Hematopoietic multipotent progenitor cell treated with erythropoietin and hydrocortisone succinate and interleukin-3 and kit ligand, for 8 days (in vitro differentiated cells): ENCODE results near the gene PRSS2.
"Not testable (repeated sequence)": the region's sequence is repeated elsewhere in the genome, so short reads cannot be mapped to it uniquely, and the experiment has no call there.

Experiments used
- DNase-seq: peaks from one replicate; pipeline ENCODE4 v3.0.0-alpha.2; 2015

Gene PRSS2

DNA sequence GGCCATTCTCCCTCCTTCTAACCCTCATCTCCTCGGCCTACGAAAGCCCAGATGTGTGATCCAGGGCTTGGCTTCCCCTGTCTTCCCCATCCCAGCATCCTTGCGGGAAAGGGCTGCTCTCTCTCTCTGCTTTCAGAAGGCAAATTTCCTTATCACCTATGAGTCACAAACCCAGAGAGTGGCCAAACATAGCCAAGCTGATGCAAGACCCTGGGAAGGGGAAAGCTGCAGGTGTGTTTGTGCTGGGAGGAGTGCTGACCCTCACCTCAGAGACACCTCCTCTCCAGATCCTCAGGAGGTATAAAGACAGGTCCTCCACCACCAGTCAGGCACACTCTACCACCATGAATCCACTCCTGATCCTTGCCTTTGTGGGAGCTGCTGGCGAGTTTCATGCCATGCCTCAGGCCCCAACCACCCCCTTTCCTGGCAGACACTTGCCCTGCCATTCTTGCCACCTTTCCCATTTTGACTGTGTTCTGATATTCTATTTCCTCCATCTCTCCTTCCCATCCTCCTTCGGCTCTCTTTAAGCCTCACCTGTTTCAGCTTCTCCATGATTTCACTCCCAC lies 10.6 kb upstream of the PRSS2 start:
- no peak for DNase-seq

DNA sequence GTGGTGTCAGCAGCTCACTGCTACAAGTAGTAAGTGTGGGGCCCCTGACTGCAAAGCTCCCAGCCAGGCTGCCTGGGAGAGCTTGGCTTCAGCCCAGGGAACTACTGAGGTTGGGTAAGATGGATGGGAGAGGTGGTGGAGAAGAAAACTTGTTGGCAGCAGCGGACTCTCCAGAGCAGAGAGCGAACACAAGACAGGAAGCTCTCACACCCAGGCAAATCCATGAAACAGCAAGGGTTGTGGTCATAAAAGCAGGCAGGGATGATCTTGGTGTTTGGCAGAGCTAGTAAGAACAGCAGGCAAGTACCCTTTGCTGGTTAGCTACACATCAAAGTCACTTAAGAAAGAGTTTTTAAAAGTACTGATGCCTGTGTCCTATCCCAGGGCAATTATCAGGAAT lies 9.2 kb upstream of the PRSS2 start:
- not testable (repeated sequence) for DNase-seq

DNA sequence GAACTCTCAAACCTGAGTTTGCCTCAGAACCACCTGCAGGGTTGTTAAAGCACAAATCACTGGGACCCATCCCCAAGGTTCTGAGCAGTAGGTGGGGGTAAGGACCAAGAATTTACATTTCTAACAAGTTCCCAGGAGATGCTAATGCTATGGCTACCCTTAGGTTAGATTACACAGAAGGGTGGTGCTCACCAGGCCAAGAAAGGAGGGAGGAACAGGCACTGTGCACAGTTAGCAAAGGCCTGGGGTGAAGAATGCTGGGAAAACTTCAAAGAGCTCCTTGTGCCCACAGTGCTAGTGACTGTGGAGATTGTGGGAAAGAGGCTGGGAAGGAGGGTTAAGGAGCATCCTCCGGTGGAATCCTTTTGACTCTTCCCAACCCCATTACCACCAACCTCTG lies 8.7 kb upstream of the PRSS2 start:
- DNase-seq = no peak

DNA sequence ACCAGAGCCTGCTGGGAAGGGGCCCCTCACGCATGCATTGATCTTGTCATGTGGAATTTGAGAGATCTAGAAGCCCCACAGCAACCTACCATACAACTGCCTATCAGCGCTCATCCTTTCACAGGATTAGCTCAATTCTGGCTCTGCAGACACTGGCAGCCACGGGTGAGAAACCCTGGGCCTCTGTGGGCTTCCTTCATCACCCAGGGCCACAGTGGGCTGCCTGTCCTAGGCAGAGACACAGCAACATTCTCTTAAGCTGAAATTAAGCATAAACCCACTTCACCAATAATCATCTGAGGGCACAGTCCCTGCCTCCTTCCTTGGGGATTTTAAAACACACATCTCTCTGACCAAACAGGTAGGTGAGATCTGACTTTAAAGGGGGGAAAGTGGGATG lies 3.3 kb upstream of the PRSS2 start:
- no peak for DNase-seq

DNA sequence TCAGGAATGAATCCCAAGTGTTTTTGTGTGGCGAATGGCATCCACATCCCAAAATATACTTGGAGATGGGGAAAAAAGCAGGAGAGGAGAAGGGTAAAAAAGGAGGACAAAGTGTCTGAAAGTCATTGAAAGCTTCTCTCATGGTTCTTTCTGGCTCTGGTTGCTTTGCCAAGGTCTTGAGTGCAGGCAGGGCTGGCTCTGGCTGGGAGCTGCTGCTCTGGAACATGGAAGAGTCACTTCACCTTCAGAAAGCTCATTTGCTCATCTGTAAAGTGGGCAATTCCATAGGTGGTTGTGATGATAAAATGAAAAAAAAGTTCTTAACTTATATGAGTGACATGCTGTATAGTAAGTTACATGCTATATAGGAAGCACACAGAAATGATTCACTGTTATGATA lies 2.9 kb upstream of the PRSS2 start:
- DNase-seq = no peak

DNA sequence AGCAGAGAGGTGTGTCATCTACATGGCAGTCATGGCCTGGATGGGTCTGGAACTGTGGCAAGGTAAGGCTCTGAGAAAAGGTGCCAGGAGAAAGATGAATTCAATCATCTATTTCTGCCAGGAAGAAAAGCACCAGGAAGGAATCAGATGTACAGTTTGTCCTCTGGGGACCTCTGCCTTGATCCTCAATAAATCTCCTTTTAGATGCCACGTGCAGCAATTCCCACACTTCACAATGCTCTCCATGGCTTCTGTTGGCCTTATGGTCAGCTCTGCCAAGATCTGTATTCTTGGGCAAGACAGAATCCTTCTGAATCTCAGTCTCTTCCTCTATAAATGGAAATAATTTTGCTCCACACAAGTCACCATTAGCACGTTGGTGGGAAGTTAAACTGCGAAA lies 1.9 kb upstream of the PRSS2 start:
- DNase-seq = not testable (repeated sequence)

DNA sequence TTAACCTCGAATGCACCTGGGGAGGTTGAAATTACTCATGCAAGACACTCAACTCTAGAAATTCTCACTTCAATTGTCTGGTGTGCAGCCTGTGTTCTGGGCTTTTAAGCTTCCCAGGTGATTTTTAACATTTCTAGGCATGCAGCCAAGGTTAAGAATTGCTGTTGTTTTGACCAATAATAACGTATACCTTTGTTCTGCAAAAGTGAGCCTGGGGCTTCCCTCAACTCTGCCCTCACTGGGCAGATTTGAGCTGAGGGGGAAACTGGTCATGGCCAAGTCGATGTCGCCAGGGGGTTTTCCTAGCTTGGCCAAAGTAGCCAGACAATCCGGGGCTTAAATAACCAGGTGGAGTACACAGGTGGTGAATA lies 568 bp downstream of the PRSS2 start:
- no peak for DNase-seq

DNA sequence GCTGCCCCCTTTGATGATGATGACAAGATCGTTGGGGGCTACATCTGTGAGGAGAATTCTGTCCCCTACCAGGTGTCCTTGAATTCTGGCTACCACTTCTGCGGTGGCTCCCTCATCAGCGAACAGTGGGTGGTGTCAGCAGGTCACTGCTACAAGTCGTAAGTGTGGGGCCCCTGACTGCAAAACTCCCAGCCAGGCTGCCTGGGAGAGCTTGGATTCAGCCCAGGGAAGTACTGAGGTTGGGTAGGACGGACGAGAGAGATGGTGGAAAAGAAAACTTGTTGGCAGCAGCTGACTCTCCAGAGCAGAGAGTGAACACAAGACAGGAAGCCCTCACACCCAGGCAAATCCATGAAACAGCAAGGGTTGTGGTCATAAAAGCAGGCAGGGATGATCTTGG lies 1.3 kb downstream of the PRSS2 start:
- no peak for DNase-seq

GRCh38 chr7:142772673-142773072 lies 1.9 kb downstream of the PRSS2 start:
- DNase-seq = no peak

- no peak for DNase-seq
Measured at GRCh38 chr7:142773230-142773629, 2.5 kb downstream of the PRSS2 start.

DNA sequence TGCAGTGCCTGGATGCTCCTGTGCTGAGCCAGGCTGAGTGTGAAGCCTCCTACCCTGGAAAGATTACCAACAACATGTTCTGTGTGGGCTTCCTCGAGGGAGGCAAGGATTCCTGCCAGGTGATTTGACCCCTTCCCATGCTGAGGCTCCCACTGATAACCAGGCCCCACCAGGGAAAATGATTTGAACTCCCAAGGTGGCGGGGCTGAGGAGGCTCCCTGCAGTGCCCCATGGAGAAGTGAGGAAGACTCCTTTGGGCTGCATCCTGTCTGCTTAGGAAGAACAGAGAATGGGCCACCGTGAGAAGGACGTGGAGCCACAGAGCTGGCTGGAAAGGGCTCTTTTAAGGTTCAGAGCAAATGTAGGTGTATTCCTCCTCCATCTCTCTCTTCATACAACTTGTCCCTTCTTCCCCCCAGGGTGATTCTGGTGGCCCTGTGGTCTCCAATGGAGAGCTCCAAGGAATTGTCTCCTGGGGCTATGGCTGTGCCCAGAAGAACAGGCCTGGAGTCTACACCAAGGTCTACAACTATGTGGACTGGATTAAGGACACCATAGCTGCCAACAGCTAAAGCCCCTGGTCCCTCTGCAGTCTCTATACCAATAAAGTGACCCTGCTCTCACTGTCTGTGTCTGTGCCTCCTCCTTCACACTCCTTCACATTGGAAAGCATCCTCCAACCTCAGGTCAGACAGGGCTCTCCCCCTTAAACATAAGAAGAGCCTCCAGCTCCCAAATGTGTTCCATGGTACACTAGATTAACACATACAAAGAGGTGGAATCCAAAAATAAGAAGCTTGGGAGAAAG lies 3.4 kb downstream of the PRSS2 start:
- DNase-seq = no peak

- no peak for DNase-seq
Measured at GRCh38 chr7:142774826-142775225, 4.1 kb downstream of the PRSS2 start.

GRCh38 chr7:142775351-142776115 lies 4.8 kb downstream of the PRSS2 start:
- not testable (repeated sequence) for DNase-seq

GRCh38 chr7:142776206-142776844 lies 5.6 kb downstream of the PRSS2 start:
- DNase-seq = no peak

DNA sequence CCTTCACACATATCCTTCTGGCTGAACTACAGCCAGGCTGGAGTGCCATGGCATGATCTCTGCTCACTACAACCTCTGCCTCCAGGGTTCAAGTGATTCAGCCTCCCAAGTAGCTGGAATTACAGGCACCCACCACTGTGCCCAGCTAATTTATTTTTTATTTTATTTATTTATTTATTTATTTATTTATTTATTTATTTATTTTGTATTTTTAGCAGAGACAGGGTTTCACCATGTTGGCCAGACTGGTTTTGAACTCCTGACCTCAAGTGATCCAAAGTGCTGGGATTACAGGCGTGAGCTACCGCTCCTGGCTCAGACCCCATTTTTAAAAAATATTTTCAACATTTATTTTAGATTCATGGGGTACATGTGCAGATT lies 6.1 kb downstream of the PRSS2 start:
- DNase-seq = not testable (repeated sequence)

DNA sequence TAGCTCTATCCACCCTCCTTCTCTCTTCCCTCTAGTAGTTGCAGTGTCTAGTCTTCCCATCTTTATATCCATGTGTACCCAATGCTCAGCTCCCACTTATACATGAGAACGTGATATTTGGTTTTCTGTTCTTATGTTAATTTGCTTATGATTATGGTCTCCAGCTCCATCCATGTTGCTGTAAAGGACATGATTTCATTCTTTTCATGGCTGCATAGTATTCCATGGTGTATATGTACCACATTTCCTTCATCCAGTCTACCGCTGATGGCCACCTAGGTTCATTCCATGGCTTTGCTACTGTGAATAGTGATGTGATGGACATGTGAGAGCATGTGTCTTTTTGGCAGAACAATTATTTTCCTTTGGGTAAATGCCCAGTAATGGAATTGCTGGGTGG lies 6.5 kb downstream of the PRSS2 start:
- DNase-seq = no peak

GRCh38 chr7:142782922-142783900 lies 12.4 kb downstream of the PRSS2 start:
- peak; percentile 92 for DNase-seq

- peak; percentile 27 for DNase-seq
Measured at GRCh38 chr7:142784096-142784495, 13.3 kb downstream of the PRSS2 start.

- no peak for DNase-seq
Measured at GRCh38 chr7:142784716-142785115, 13.9 kb downstream of the PRSS2 start.

DNA sequence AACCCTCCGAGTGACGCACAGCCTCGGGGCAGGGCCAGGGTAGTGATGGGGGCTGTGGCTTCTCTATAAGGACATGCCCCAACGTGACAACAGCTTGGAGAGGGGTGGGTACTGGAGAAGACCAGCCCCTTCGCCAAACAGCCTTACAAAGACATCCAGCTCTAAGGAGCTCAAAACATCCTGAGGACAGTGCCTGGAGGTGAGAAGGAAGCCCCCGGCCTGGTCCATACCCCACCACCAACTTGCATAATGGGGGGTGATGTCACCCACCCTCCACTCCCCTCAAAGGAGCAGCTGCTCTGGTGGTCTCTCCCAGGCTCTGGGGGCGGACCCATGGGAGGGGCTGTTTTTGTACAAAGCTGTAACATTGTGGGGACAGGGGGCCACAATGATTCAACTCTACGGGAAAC lies 15.1 kb downstream of the PRSS2 start:
- no peak for DNase-seq

- no peak for DNase-seq
Measured at GRCh38 chr7:142787034-142787768, 16.4 kb downstream of the PRSS2 start.

DNA sequence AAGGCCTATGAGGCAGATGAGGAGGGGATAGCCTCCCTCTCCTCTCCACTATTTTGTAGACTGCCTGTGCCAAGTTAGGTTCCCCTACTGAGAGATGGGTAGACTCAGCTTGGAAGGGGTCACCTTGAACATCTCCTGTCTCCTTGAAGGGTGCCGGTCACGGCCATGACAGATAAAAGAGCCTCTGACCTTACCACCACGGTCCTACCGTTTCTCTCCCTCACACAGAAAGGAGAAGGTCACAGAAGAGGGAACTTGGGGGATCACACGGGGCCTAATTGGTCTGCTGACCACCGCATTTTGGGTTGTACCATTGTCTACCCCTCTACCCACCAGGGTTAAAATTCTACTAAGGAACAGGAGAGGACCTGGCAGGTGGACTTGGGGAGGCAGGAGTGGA lies 17.0 kb downstream of the PRSS2 start:
- DNase-seq = no peak
